ENCODE measurements around the gene EZH1. TPM values are rescaled to one million over a fixed set of nuclear protein-coding genes. Genes with fewer than 3 reads are reported as not detected.
A peak's percentile ranks its signal among the peaks of the same experiment; 100 is the strongest.

Gene EZH1
- total RNA-seq, 8 experiments from 2014 or later = 13.8 to 44.5 (median 27.8) TPM

DNA sequence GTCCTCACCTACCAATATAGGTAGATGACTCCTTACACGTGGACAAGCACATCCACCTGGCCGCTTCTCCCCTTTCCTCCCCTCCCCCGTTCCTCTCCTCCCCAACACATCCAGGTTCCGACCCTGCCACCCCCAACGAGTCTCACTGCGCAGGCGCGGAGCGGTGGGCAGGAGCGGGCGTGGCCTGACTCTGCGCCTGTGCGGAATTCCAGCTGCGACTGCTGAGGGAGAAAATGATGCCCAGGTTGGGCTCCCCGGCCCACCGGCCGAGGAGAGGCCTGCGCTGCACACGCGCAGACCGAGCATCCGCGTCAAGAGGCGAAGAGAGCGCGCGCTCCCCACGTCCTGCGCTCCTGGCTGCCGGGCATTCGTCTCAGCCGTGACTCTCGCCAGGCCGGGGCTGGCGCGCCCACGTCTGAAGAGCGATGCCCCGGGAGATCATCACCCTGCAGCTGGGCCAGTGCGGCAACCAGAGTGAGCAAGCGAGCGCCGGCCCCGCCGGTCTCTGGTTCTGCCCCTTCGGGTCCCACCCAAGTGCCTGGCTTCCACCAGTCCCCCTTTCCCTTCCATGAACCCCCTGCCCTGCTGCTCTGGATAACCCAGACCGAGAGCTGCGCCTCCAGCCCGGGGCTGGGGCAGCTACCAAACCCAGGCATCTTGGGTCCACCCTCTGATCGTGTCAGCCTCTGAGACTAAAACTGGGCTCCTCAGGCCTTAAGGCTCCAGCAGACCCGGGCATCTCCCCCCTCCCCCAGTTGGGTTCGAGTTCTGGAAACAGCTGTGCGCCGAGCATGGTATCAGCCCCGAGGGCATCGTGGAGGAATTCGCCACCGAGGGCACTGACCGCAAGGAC, 85.5 kb downstream of the EZH1 start, which contains the start of gene TUBG2:
Gene TUBG2 (plus strand): TSS at position 206 of the 853 bp plus-strand sequence. CDS start 220 bp downstream, at position 426.
- 0% methylated on average over 4 of the region's 59 CpGs; no CpG with 5 or more reads in 9 of the 10 experiments for WGBS, 10 experiments
- in situ Hi-C loops (cut with MboI; ENCODE audit: low pct_unique_long_range_greater_than_20kb in 2 of 9, low sequenced_read_pairs in 9 of 9, unreplicated experiment in 9 of 9) = no loop called here
- peaks cover 7 to 10% of the 10 kb centered on the region in 2 donors for H3K4me1 ChIP-seq (replicated peaks in 1 of 2)
- H3K4me3 ChIP-seq = peak within 1 kb of the TSS; percentile 33 to 50 (median 48)
- ATAC-seq (replicated peaks in 6 of 8) = peak; percentile 83 to 98 (median 96)
- H3K27ac ChIP-seq = peak within 1 kb of the TSS; percentile 16 to 48

GRCh38 chr17:42657824-42658588, 86.8 kb downstream of the EZH1 start:
- WGBS, 10 experiments = 60 to 100% (median 93%) methylated on average over 2 to 9 of the region's 9 CpGs
- in situ Hi-C loops (cut with MboI; ENCODE audit: low pct_unique_long_range_greater_than_20kb in 2 of 9, low sequenced_read_pairs in 9 of 9, unreplicated experiment in 9 of 9) = no loop called here
- Histone ChIP-seq H3K4me3 (no peak overlapping the region), H3K27ac (no peak overlapping the region), H3K4me1 (replicated peaks in 1 of 2) (peaks cover 7 to 16% of the 10 kb centered on the region in 2 donors)
- no peak for ATAC-seq (replicated peaks in 6 of 8)

- in situ Hi-C loops (cut with MboI; ENCODE audit: low pct_unique_long_range_greater_than_20kb in 2 of 9, low sequenced_read_pairs in 9 of 9, unreplicated experiment in 9 of 9) = no loop called here
- Histone ChIP-seq H3K4me1 (replicated peaks in 1 of 2) (peaks cover 5 to 11% of the 10 kb centered on the region in 2 donors), H3K4me3 (no peak overlapping the region), H3K27ac (no peak overlapping the region)
- 0 to 100% (median 70%) methylated on average over 1 to 2 of the region's 2 CpGs; no CpG with 5 or more reads in 2 of the 10 experiments for WGBS, 10 experiments
- no peak for ATAC-seq (replicated peaks in 6 of 8)
Measured at GRCh38 chr17:42655528-42655927, 89.3 kb downstream of the EZH1 start.

- in situ Hi-C loops (cut with MboI; ENCODE audit: low pct_unique_long_range_greater_than_20kb in 2 of 9, low sequenced_read_pairs in 9 of 9, unreplicated experiment in 9 of 9) = no loop called here
- Histone ChIP-seq H3K4me1 (replicated peaks in 1 of 2) (peaks cover 0 to 6% of the 10 kb centered on the region in 2 donors), H3K4me3 (no peak overlapping the region), H3K27ac (no peak overlapping the region)
- WGBS, 10 experiments = 2 to 94% (median 50%) methylated on average over 1 to 14 of the region's 42 CpGs; no CpG with 5 or more reads in 1 of the 10 experiments
- peak in 6 of 8 experiments; percentile 26 to 90 (median 60) for ATAC-seq (replicated peaks in 6 of 8)
Measured at GRCh38 chr17:42653179-42654124, 91.4 kb downstream of the EZH1 start.

DNA sequence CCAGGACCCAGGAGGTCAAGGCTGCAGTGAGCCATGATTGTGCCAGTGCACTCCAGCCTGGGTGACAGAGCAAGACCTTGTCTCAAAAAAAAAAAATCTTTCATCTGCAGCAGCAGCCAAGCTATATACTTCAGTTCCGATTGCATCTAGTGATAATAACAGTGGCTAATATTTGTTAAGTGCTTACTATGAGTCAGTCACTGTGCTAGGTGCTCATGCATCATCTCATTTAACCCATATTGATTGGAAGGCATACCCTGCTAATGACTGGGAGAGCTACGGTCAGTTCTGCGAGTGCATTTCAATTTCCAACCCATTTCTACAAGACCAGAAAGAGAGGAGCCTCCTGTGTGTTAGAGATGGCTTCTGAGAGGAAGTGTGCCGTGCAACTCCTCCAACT, 93.4 kb downstream of the EZH1 start:
- 0 to 100% (median 76%) methylated on average over 1 to 3 of the region's 4 CpGs; no CpG with 5 or more reads in 4 of the 10 experiments for WGBS, 10 experiments
- peaks cover 0 to 6% of the 10 kb centered on the region in 2 donors for H3K4me1 ChIP-seq (replicated peaks in 1 of 2)
- H3K27ac ChIP-seq = no peak overlapping the region
- in situ Hi-C loops (cut with MboI; ENCODE audit: low pct_unique_long_range_greater_than_20kb in 2 of 9, low sequenced_read_pairs in 9 of 9, unreplicated experiment in 9 of 9) = no loop called here
- no peak overlapping the region for H3K4me3 ChIP-seq
- no peak for ATAC-seq (replicated peaks in 6 of 8)

Other genes starting within 250 kb of the EZH1 start
- gene NAGLU, start 208.8 kb downstream of the EZH1 start, total RNA-seq = 10 to 100 TPM in 5 of 8 experiments, 1 to 10 TPM in 3; 6.3 to 55.8 (median 18.5) TPM
- gene HSD17B1, start 192.1 kb downstream of the EZH1 start, total RNA-seq = 1 to 10 TPM; 1.7 to 6.3 (median 5.4) TPM
- 10 to 100 TPM; 20.8 to 82.7 (median 30.8) TPM for gene COASY, start 182.9 kb downstream of the EZH1 start, total RNA-seq
- 10 to 100 TPM; 17.3 to 48.0 (median 25.6) TPM for gene MLX, start 177.9 kb downstream of the EZH1 start, total RNA-seq
- 10 to 100 TPM in 7 of 8 experiments, 1 to 10 TPM in 1; 1.5 to 24.7 (median 12.1) TPM for gene PSMC3IP, start 167.3 kb downstream of the EZH1 start, total RNA-seq
- 10 to 100 TPM; 27.1 to 40.2 (median 32.8) TPM for gene RETREG3, start 135.7 kb downstream of the EZH1 start, total RNA-seq
- gene TUBG1, start 135.4 kb downstream of the EZH1 start, total RNA-seq = 10 to 100 TPM; 24.7 to 67.7 (median 39.3) TPM
- 10 to 100 TPM in 7 of 8 experiments, 1 to 10 TPM in 1; 7.1 to 26.7 (median 16.0) TPM for gene TUBG2, start 85.8 kb downstream of the EZH1 start, total RNA-seq
- gene PLEKHH3, start 68.0 kb downstream of the EZH1 start, total RNA-seq = 10 to 100 TPM; 10.1 to 24.2 (median 20.6) TPM
- 1 to 10 TPM in 5 of 8 experiments, under 1 TPM in 3; 0.41 to 6.4 (median 1.6) TPM for gene CCR10, start 63.2 kb downstream of the EZH1 start, total RNA-seq
- gene CNTNAP1, start 62.5 kb downstream of the EZH1 start, total RNA-seq = 10 to 100 TPM in 5 of 8 experiments, 1 to 10 TPM in 3; 2.4 to 33.9 (median 14.1) TPM
- 10 to 100 TPM in 1 of 8 experiments, 1 to 10 TPM in 6, under 1 TPM in 1; 0.90 to 34.2 (median 4.1) TPM for gene RAMP2, start 16.2 kb upstream of the EZH1 start, total RNA-seq
- 100 to 1,000 TPM in 1 of 8 experiments, 10 to 100 TPM in 7; 57.1 to 110 (median 88.0) TPM for gene VPS25, start 28.4 kb upstream of the EZH1 start, total RNA-seq
- gene WNK4, start 35.6 kb upstream of the EZH1 start, total RNA-seq = 1 to 10 TPM in 1 of 8 experiments, under 1 TPM in 7; 0.11 to 1.2 (median 0.57) TPM
- gene COA3, start 53.7 kb upstream of the EZH1 start, total RNA-seq = 100 to 1,000 TPM in 2 of 8 experiments, 10 to 100 TPM in 6; 58.7 to 114 (median 72.5) TPM
- gene CNTD1, start 53.8 kb upstream of the EZH1 start, total RNA-seq = 1 to 10 TPM in 2 of 8 experiments, under 1 TPM in 6; 0.58 to 3.8 (median 0.81) TPM
- 100 to 1,000 TPM in 2 of 8 experiments, 10 to 100 TPM in 6; 34.6 to 113 (median 55.9) TPM for gene BECN1, start 79.2 kb upstream of the EZH1 start, total RNA-seq
- 100 to 1,000 TPM in 3 of 8 experiments, 10 to 100 TPM in 5; 31.7 to 169 (median 69.6) TPM for gene PSME3, start 88.4 kb upstream of the EZH1 start, total RNA-seq
- gene AOC2, start 99.5 kb upstream of the EZH1 start, total RNA-seq = 1 to 10 TPM; 1.3 to 2.6 (median 2.1) TPM
- gene AOC3, start 106.2 kb upstream of the EZH1 start, total RNA-seq = 1 to 10 TPM in 4 of 8 experiments, under 1 TPM in 4; 0.41 to 3.7 (median 0.81) TPM
- under 1 TPM in 5 of 8 experiments, not detected in 3; 0.21 to 0.70 (median 0.47) TPM for gene G6PC1, start 155.8 kb upstream of the EZH1 start, total RNA-seq
- 10 to 100 TPM; 47.2 to 77.9 (median 59.3) TPM for gene AARSD1, start 219.4 kb upstream of the EZH1 start, total RNA-seq
- 1 to 10 TPM in 7 of 8 experiments, under 1 TPM in 1; 0.76 to 3.6 (median 2.0) TPM for gene PTGES3L, start 235.0 kb upstream of the EZH1 start, total RNA-seq
- gene RUNDC1, start 235.5 kb upstream of the EZH1 start, total RNA-seq = 10 to 100 TPM; 11.8 to 14.8 (median 13.5) TPM

Measured in motor neuron (in vitro differentiated cells).